Hindlimb muscle (tissue), 1 donor: ENCODE data around the gene BORCS6. TPM values are rescaled to one million over a fixed set of nuclear protein-coding genes. Genes with fewer than 3 reads are reported as not detected.

Experiments used
- DNase-seq: peaks from one replicate; pipeline ENCODE4 v3.0.0-alpha.2; 2013
- polyA plus RNA-seq: library from polyadenylated mRNA; unstranded; fragments of 120-200 nt; gene quantifications from one replicate; pipeline ENCODE4 v1.2.1, GENCODE V29; 2013; ENCODE audit not compliant: insufficient read length

Gene BORCS6
- polyA plus RNA-seq, 1 donor, result 5.5 TPM

- no peak for DNase-seq
Observed at GRCh38 chr17:8210761-8211458, 20.9 kb upstream of the BORCS6 start.

DNA sequence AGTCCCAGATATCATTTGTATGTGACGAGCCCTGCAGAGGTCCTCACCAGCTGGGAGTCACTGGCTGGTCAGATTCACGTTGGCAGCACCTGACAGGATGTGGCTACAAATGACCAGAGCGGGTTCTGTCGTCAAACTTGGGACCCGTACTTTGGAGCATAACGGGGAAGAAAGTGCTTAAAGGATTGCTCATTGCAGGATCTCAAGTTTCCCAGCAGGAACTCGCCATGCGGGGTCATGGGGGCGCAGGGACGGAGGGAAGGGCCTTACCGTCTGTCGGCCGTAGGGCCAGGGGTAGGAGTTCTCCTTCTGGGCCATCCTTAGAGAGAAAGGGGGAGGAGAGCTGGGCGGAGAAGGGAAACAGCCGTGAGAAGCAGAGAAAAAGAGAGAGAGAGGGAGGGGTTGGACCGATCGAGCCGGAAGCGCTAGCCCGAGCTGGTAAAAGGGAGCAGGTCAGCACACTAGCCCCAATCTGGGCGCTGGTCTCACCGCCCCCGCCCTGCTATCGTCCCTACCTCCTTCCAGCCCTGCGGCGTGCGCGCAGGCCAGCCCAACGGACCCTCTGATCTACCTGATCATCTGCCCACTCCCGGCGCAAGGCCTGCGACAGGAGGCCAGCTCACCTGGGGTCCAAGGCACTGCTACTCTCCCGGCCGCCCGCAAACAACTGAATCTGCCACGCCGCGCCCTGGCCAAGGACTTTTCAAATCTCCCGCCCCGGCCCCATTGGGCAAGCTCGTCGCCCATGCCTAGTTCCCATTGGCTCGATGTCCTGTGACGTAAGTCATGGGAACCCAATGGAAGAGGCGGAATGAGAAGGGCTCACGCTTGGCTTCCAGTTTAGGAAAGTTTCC lies 20.2 kb upstream of the BORCS6 start, which contains the start of gene AURKB:
AURKB (minus strand) TSS at position 669 of the 854 bp plus-strand sequence; CDS start at position 318, 351 bp downstream.
- DNase-seq, result peak; percentile 96

DNA sequence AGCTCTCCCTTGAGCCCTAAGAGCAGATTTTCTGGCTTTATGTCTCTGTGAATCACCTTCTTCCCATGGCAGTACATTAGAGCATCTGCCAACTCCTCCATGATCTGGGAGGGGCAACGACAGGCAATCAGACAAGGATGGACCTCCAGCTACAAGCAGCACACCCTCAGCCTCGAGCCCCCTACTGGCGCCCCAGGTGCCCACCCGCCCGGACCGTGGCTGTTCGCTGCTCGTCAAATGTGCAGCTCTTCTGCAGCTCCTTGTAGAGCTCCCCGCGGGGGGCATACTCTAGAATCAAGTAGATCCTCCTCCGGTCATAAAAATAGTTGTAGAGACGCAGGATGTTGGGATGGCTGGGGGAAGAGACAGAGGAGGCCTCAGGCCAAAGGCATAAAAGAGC lies 16.6 kb upstream of the BORCS6 start:
- no peak for DNase-seq

DNA sequence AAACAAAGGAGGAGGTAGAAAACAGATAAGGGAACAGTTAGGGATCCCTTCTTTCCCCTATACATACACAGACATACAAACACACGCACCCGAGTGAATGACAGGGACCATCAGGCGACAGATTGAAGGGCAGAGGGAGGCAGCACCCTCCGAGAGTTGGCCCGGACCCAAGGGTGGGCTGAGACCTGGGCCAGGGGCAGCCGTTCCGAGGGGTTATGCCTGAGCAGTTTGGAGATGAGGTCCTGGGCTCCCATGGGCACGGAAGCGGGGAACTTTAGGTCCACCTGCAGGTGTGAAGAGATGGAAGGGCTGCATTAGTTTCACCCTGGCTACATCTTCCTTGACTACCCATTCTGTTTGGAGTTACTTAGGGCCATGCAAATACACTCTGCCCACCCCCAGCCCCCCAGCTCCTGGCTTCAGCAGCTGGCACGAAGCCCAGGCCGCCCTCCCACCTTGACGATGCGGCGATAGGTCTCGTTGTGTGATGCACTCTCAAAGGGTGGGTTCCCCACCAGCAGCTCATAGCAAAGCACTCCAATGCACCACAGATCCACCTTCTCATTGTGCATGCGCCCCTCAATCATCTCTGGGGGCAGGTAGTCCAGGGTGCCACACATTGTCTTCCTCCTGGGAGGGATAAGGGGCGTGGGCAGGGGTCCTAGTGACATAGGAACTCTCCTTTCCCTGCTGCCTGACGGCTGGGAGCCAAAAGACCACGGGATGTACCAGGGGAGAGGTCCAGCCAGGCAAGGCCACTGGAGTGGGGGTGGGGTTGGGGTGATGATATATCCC lies 15.0 kb upstream of the BORCS6 start:
- DNase-seq, result no peak

GRCh38 chr17:8192070-8192815 lies 2.3 kb upstream of the BORCS6 start:
- peak; percentile 90 for DNase-seq

GRCh38 chr17:8190506-8190905 lies 526 bp upstream of the BORCS6 start:
- DNase-seq, result no peak

DNA sequence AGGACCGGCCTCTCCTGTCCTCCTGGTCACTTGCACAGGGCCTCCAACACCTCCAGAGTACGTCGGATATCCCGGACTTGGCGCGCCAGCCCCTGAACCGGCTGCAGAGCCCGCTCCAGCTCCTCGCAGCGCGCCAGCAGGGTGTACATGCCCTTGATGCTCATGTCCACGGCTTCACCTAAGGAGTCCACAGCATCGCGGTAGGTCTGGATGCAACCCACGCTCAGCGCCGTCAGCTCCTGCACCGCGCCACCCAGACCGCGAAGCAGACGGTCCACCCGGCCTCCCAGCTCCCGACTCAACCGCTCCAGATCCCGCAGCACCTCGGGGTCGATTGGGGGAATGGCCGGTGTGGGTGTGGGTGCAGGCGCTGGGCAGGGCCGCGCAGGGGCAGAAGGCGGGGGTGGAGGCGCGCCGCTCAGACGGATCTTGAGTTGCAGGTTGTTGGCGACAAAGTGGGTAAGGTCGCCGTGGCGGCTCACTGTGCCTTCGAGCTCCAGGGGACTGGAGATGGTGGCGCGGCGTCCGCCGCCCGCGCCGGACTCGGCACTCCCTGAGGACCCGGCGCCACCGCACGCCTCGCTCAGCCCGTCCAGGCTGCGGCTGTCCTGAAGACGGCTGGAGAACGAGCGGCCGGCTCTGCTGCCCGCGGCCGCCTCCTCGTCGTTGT lies 804 bp downstream of the BORCS6 start:
- no peak for DNase-seq

GRCh38 chr17:8188263-8188839 lies 1.6 kb downstream of the BORCS6 start:
- DNase-seq, result no peak

DNA sequence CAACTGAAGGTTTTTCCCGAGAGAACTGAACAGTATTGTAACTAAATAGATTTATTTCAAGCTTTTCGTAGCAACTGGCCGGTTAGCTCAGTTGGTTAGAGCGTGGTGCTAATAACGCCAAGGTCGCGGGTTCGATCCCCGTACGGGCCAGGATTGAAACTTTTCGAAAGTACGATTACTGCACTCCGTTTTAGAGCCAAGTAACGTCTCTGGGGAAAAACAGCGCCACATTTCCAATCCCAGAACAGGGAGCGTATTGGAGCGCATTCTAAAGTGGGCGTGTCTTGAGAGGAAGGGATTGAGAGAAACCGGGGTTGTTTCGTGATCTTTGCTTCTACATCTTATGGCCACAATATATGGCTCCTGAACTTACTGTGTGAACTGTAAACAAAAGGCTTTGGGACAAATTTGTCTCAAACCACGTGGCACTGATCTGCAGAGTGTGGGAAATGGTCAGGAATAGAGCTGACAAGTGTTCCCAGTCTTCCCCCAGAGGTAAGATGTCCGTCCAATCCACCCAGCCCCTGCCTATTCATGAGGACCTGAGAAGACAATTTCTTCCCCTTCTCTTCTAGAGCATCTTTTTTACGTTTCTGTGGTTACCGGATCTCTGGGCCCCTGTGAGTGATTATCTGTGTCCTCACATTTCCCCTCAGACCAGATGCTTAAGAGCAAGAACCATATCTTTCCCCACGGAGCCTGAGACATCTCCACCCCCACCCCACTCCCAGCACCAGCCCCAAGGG lies 2.3 kb downstream of the BORCS6 start:
- DNase-seq, result peak; percentile 96

DNA sequence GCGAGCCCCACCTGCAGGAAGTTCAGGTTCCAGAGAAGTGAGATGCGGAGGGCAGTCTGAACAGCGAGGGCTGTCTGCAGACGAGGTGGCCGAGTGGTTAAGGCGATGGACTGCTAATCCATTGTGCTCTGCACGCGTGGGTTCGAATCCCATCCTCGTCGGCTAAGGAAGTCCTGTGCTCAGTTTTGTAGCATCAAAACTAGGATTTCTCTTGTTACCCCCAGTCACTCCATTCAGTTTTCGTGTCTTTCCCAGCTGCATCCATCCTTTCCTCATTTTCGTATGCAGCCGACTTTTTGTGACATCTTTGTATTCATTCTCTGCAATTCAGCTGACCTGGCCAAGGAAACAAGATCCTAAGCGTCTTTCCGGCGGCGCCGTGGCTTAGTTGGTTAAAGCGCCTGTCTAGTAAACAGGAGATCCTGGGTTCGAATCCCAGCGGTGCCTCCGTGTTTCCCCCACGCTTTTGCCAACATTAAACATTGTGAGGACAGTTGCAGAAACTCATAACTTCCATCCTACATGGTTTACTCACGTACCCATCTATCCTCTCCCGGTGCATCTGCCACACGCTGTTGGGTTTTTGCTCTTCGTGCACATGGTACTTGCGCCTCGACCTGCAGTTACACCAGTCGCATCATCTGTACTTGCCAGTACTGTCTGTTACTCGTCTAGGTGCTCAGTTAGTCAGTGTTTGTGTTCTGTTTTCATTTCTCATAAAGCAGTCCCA lies 3.0 kb downstream of the BORCS6 start:
- peak; percentile 95 for DNase-seq

DNA sequence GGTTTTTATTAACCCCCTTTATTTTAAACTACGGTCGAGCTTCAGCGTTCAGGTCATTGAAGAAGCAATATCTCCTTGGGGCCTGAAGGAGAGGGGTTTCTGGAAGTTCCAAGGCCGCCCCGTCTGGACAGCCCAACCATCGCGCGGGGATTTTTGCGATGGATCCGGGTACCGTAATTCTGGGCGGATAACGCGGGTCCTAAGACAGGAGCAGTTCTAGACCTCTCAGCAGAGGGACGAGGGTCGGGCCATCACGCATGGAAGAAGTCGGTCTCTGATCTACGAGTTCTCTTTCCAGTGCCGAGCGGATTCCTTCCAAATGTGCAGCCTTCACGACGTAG lies 3.6 kb downstream of the BORCS6 start:
- DNase-seq, result no peak

GRCh38 chr17:8185582-8186445 lies 4.2 kb downstream of the BORCS6 start:
- DNase-seq, result peak; percentile 90

DNA sequence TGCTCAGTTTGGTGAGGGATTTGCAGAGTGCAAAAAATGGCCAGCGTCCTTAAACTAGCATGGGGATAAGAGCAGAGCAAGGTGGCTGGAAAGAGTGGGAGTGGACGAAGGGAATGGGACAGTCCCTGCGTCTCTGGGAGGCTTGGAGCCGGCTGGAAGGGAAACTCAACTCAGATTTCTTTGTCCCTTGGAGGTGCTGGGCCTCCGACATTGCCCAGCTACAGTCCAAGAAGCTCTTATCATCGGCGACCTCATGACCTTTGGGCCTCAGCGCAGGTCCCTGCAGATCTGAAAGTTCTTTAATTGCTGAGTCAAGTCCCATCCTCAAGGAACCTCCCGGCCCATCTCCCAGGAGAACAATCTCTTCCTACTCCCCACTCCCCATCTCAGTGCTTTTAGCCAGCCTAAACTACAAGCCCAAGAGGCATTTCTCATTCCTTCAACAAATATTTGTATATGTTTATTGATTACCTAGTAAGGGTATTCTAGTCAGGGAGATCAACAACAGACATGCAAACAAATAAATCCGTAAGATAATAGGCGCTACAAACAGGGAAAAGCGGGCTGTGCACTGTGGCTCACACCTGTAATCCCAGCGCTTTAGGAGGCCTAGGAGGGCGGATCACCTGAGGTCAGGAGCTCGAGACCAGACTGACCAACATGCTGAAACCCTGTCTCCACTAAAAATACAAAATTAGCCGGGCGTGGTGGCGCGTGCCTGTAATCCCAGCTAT lies 12.8 kb downstream of the BORCS6 start:
- no peak for DNase-seq

- DNase-seq, result peak; percentile 93
Observed at GRCh38 chr17:8176197-8176940, 13.6 kb downstream of the BORCS6 start, which contains the start of gene TMEM107. Gene TMEM107, minus strand, starts transcription at chr17:8176380. Its CDS starts 94 bp downstream, at chr17:8176286.

DNA sequence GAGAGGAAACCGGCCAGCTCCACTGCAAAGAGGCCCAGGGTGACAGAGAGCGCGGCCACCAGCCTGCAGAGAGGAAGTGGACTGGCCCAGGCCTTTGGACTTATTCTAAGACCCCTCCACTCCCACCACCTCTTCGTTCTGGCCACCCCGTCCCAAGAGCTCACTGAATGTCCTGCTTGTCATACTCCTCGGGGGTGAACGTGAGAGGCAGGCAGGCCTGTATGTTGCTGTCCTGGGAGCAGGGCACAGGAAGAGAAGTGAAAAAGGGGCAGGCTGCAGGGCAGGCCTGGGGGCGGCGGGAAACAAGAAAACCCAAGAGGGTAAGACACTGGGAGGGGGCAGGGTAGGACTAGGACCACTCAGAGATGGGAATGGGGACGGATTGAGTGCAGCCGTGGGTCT lies 14.2 kb downstream of the BORCS6 start:
- DNase-seq, result no peak

- DNase-seq, result no peak
Observed at GRCh38 chr17:8173871-8174322, 16.1 kb downstream of the BORCS6 start.
